Neural cell (in vitro differentiated cells): ENCODE data around the gene MGAT5. TPM values are rescaled to one million over a fixed set of nuclear protein-coding genes. Genes with fewer than 3 reads are reported as not detected.

Source experiments
- H2AFZ ChIP-seq: fragments of 200-600, 300-800 bp; sonication (generic), shearing (Covaris generic); 2 replicates; pipeline ENCODE4 v1.6.0; 2014; ENCODE audit warnings: low read depth, mild to moderate bottlenecking, antibody characterized with exemption, low read length, moderate library complexity
- H3F3A ChIP-seq: fragments of 200-600 bp; shearing (Covaris generic); 2 replicates; pipeline ENCODE4 v1.6.1; 2016; ENCODE audit warnings: mild to moderate bottlenecking, moderate library complexity, mixed read lengths, antibody characterized with exemption, low read length; ENCODE audit not compliant: insufficient read depth, poor library complexity, severe bottlenecking
- H3K27ac ChIP-seq: fragments of 200-600, 300-800 bp; sonication (generic), shearing (Covaris generic); 2 replicates; pipeline ENCODE4 v1.5.1; 2014; ENCODE audit warnings: mild to moderate bottlenecking, low read length, moderate library complexity
- H3K27me3 ChIP-seq: fragments of 300-800, 200-600 bp; sonication (generic), shearing (Covaris generic); 2 replicates; pipeline ENCODE4 v1.6.0; 2014; ENCODE audit warnings: mild to moderate bottlenecking, low read depth, low read length, moderate library complexity; ENCODE audit not compliant: insufficient read depth
- H3K36me3 ChIP-seq: fragments of 300-800, 200-600 bp; sonication (generic), shearing (Covaris generic); 2 replicates; pipeline ENCODE4 v1.5.1; 2014; ENCODE audit warnings: mild to moderate bottlenecking, antibody characterized with exemption, low read length, moderate library complexity; ENCODE audit not compliant: insufficient read depth
- H3K4me2 ChIP-seq: fragments of 300-800, 200-600 bp; sonication (generic), shearing (Covaris generic); 2 replicates; pipeline ENCODE4 v1.6.0; 2014; ENCODE audit warnings: mild to moderate bottlenecking, low read length
- H3K4me3 ChIP-seq: fragments of 300-800, 200-600 bp; sonication (generic), shearing (Covaris generic); 2 replicates; pipeline ENCODE4 v1.5.1; 2014; ENCODE audit warnings: mild to moderate bottlenecking, low read length, moderate library complexity
- H3K79me2 ChIP-seq: fragments of 200-600 bp; shearing (Covaris generic); replicated peaks from 2 replicates; pipeline ENCODE4 v1.6.0; 2014; ENCODE audit warnings: mild to moderate bottlenecking, low read length, moderate library complexity; ENCODE audit not compliant: insufficient read depth
- H3K9ac ChIP-seq: fragments of 300-800, 200-600 bp; sonication (generic), shearing (Covaris generic); 2 replicates; pipeline ENCODE4 v1.6.1; 2016; ENCODE audit warnings: mild to moderate bottlenecking, low read length, mixed read lengths
- H3K9me2 ChIP-seq: fragments of 200-600 bp; shearing (Covaris generic); 2 replicates; pipeline ENCODE4 v1.6.1; 2016; ENCODE audit warnings: mild to moderate bottlenecking, low read length, mixed read lengths; ENCODE audit not compliant: insufficient read depth
- H3K9me3 ChIP-seq: fragments of 200-600, 300-800 bp; sonication (generic), shearing (Covaris generic); 2 replicates; pipeline ENCODE4 v1.6.1; 2016; ENCODE audit warnings: mild to moderate bottlenecking, mixed run types, low read length, moderate library complexity, mixed read lengths
- H4K20me1 ChIP-seq: fragments of 200-600 bp; shearing (Covaris generic); 2 replicates; pipeline ENCODE4 v1.6.1; 2016; ENCODE audit warnings: mild to moderate bottlenecking, mixed run types; ENCODE audit not compliant: insufficient read depth
- EP300 ChIP-seq: fragments of 450-650 bp; conservative IDR thresholded peaks from 2 replicates; pipeline ENCODE4 v1.6.1; 2014; ENCODE audit warnings: antibody characterized with exemption, mild to moderate bottlenecking, moderate library complexity; ENCODE audit not compliant: poor library complexity, severe bottlenecking
- EZH2 ChIP-seq: fragments of 200-600, 300-800 bp; shearing (Covaris generic), sonication (generic); IDR thresholded peaks from 2 replicates; pipeline ENCODE4 v1.6.1; 2014; ENCODE audit warnings: antibody characterized with exemption, low read length, borderline replicate concordance, mild to moderate bottlenecking; ENCODE audit not compliant: insufficient read depth, poor library complexity, severe bottlenecking
- MXI1 ChIP-seq: fragments of 450-650 bp; conservative IDR thresholded peaks from 2 replicates; pipeline ENCODE4 v1.6.1; 2014; ENCODE audit warnings: antibody characterized with exemption, mild to moderate bottlenecking; ENCODE audit not compliant: poor library complexity, severe bottlenecking
- POLR2AphosphoS5 ChIP-seq: IDR thresholded peaks from 2 replicates; pipeline ENCODE4 v1.6.1; 2012
- RAD21 ChIP-seq: fragments of 450-650 bp; conservative IDR thresholded peaks from 2 replicates; pipeline ENCODE4 v1.6.1; 2014; ENCODE audit warnings: antibody characterized with exemption, mild to moderate bottlenecking, moderate library complexity
- SMC3 ChIP-seq: fragments of 450-650 bp; conservative IDR thresholded peaks from 2 replicates; pipeline ENCODE4 v1.6.1; 2014; ENCODE audit warnings: antibody characterized with exemption, mild to moderate bottlenecking, moderate library complexity; ENCODE audit not compliant: poor library complexity
- TAF1 ChIP-seq: IDR thresholded peaks from 2 replicates; pipeline ENCODE4 v1.6.1; 2012; ENCODE audit warnings: low read depth
- polyA plus RNA-seq: library from polyadenylated mRNA; depleted of rRNA; stranded (reverse); fragments of >200 nt; gene quantifications from 2 replicates; pipeline ENCODE4 v1.2.3, GENCODE V29; 2014
- TF ChIP-seq, protein P1 (sequence below): IDR thresholded peaks from 2 replicates; pipeline ENCODE4 v1.6.1; 2012; ENCODE audit warnings: borderline replicate concordance
- TF ChIP-seq, protein P2 (sequence below): fragments of 450-650 bp; IDR thresholded peaks from 2 replicates; pipeline ENCODE4 v1.5.1; 2014; ENCODE audit warnings: antibody characterized with exemption, mild to moderate bottlenecking, moderate library complexity; ENCODE audit not compliant: poor library complexity, severe bottlenecking

MGAT5 gene
- polyA plus RNA-seq, 1 donor from 2014 or later, result 40.9 TPM

DNA sequence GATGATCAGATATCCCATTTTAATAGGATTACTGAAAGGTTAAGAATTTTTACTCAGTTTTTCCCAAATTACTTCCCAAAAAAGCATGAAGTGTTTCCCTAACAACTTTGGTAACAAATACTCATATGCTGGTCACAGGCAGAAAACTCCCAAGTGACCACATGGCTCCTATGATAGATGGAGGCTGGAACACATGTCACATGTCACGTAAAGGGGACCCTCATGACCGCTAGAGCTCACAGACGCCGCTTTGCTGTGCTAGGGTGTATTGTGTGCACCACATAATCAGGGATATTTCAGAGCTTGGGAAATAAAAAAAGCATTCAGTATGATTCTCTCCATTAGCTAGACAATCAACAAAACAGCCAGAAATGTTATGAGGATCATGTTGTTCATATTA, 236.7 kb downstream of the MGAT5 start:
- Histone ChIP-seq H3K4me2 (no peak overlapping the region), H3K27me3 (no peaks in the 10 kb centered on the region), H3K9me3 (no peaks in the 10 kb centered on the region), H3K27ac (no peak overlapping the region), H4K20me1 (no peaks in the 10 kb centered on the region), H2AFZ (no peak overlapping the region), H3K9me2 (no peaks in the 10 kb centered on the region), H3K36me3 (no peaks in the 10 kb centered on the region), H3F3A (no peaks in the 10 kb centered on the region), H3K9ac (no peak overlapping the region), H3K79me2 (no peaks in the 10 kb centered on the region), H3K4me3 (no peak overlapping the region)
- TF ChIP-seq, protein P1, sequence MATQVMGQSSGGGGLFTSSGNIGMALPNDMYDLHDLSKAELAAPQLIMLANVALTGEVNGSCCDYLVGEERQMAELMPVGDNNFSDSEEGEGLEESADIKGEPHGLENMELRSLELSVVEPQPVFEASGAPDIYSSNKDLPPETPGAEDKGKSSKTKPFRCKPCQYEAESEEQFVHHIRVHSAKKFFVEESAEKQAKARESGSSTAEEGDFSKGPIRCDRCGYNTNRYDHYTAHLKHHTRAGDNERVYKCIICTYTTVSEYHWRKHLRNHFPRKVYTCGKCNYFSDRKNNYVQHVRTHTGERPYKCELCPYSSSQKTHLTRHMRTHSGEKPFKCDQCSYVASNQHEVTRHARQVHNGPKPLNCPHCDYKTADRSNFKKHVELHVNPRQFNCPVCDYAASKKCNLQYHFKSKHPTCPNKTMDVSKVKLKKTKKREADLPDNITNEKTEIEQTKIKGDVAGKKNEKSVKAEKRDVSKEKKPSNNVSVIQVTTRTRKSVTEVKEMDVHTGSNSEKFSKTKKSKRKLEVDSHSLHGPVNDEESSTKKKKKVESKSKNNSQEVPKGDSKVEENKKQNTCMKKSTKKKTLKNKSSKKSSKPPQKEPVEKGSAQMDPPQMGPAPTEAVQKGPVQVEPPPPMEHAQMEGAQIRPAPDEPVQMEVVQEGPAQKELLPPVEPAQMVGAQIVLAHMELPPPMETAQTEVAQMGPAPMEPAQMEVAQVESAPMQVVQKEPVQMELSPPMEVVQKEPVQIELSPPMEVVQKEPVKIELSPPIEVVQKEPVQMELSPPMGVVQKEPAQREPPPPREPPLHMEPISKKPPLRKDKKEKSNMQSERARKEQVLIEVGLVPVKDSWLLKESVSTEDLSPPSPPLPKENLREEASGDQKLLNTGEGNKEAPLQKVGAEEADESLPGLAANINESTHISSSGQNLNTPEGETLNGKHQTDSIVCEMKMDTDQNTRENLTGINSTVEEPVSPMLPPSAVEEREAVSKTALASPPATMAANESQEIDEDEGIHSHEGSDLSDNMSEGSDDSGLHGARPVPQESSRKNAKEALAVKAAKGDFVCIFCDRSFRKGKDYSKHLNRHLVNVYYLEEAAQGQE, result no peak
- TF ChIP-seq, protein P2, sequence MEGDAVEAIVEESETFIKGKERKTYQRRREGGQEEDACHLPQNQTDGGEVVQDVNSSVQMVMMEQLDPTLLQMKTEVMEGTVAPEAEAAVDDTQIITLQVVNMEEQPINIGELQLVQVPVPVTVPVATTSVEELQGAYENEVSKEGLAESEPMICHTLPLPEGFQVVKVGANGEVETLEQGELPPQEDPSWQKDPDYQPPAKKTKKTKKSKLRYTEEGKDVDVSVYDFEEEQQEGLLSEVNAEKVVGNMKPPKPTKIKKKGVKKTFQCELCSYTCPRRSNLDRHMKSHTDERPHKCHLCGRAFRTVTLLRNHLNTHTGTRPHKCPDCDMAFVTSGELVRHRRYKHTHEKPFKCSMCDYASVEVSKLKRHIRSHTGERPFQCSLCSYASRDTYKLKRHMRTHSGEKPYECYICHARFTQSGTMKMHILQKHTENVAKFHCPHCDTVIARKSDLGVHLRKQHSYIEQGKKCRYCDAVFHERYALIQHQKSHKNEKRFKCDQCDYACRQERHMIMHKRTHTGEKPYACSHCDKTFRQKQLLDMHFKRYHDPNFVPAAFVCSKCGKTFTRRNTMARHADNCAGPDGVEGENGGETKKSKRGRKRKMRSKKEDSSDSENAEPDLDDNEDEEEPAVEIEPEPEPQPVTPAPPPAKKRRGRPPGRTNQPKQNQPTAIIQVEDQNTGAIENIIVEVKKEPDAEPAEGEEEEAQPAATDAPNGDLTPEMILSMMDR, result no peak
- TF ChIP-seq EZH2, result no peak
- no peak for TF ChIP-seq SMC3

DNA sequence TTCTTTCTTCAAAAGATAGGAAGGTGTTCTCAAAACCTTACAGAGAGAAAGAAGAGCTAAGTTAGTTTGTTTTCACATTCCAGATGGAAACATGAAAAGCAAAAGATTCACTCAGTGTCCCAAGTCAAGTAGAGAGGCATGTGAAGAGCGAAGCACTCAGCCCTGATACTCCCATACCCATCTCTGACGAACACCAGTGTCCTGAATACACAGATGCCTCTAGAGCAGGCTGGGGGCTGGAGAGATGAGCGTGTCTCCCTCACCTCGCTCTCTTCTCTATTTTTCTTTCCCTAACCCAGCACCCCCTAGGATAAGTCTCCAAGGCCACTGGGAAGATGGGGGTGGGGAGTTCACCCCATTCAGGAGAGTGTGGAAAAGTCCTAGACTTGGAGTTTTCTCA, 237.2 kb downstream of the MGAT5 start:
- H2AFZ ChIP-seq, result no peak overlapping the region
- H3K4me3 ChIP-seq, result no peak overlapping the region
- no peak for TF ChIP-seq MXI1

DNA sequence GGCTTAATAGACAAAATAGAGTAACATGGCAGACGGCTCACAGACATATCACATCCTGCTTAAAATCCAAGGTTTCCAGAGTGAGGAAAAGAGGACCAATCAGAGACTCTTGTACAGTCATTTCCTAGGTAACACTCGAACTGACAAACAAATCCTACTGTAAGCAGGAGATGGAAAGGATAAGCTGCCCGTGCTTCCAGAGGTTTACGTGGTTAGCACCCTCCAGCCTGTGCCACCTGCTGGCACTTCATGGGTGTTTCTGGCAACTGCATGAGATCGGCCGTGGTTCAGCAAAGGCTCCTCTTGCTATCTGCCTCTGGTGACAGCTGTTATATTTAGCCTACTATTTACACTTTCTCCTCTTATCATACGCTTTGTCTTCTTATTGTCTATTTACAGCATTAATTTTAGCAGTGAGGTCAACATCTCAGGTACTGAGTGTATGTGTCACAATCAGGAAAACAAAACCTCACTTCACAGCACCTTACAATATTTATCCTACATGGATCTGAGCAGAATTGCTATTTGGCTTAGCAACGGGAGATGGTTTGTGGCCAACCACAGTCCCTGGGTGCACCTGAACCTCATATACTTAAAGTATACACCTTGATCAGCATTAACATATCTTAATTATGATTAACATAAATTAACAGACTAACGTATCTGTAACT, 238.0 kb downstream of the MGAT5 start:
- Histone ChIP-seq H3K27me3 (no peaks in the 10 kb centered on the region), H3K79me2 (no peaks in the 10 kb centered on the region), H3F3A (no peaks in the 10 kb centered on the region), H3K4me2 (no peak overlapping the region), H3K9me3 (no peaks in the 10 kb centered on the region), H2AFZ (no peak overlapping the region), H3K9me2 (no peaks in the 10 kb centered on the region), H3K9ac (no peak overlapping the region), H4K20me1 (no peaks in the 10 kb centered on the region), H3K27ac (no peak overlapping the region), H3K4me3 (no peak overlapping the region), H3K36me3 (no peaks in the 10 kb centered on the region)
- TF ChIP-seq EP300 (no peak), TAF1 (no peak), POLR2AphosphoS5 (no peak), RAD21 (no peak), SMC3 (no peak), MXI1 (no peak), EZH2 (no peak)
- TF ChIP-seq, protein P1, result no peak
- TF ChIP-seq, protein P2, result no peak

More for the DNA sequence above, 237.2 kb downstream of the MGAT5 start:
- Histone ChIP-seq H3F3A (no peaks in the 10 kb centered on the region), H3K9ac (no peak overlapping the region), H3K9me3 (no peaks in the 10 kb centered on the region), H4K20me1 (no peaks in the 10 kb centered on the region), H3K27ac (no peak overlapping the region), H3K27me3 (no peaks in the 10 kb centered on the region), H3K9me2 (no peaks in the 10 kb centered on the region), H3K79me2 (no peaks in the 10 kb centered on the region), H3K4me2 (no peak overlapping the region), H3K36me3 (no peaks in the 10 kb centered on the region)
